Measurements from ENCODE around the gene STX8. TPM values are rescaled to one million over a fixed set of nuclear protein-coding genes. Genes with fewer than 3 reads are reported as not detected.

STX8 gene
- total RNA-seq, 1 experiment from 2014 or later, result 69.9 TPM

DNA sequence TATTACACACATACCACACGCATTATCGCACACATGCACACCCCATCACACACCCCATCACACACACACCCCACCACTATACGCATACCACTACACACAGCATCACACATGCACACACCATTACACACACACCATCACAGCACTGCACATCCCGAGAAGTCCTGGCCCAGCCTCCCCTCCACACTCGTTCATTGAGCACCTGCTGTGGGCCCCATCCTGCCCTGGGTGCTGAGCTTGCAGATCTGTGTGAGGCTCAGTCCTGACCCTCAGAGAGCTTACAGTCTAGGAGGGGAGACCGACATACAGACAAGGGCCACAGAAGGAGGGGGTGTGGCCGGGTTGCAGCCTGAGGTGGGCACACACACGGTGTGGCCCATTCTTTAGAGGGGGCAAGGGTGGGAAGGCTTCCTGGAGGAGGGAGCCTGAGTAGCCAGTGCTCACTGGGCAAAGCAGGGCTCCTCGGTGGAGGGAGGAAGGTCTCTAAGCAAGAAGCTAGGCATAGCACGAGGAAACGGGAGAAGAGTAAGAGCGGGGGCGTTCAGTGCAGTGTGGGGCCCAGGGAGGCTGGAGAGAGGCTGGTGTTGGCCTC is 347.7 kb downstream of the STX8 start:
- no peak for DNase-seq (ENCODE audit: low spot score)

DNA sequence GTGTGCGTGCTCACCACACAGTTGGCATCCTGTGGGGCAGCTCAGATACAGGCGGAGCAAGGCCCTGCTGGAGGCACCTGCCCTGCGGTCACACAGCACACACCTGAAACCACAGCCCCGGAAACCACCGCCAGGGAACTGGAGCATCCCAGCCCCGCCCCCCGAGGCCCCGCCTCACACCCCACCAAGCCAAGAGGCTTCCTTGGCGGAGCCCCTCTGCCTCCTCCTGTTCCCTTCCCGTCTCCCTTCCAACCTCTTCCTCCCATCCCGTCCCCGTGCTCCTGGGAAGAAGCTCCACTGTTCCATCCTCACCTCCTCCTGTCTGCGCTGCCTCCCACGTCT is 348.9 kb downstream of the STX8 start:
- DNase-seq (ENCODE audit: low spot score), result no peak

DNA sequence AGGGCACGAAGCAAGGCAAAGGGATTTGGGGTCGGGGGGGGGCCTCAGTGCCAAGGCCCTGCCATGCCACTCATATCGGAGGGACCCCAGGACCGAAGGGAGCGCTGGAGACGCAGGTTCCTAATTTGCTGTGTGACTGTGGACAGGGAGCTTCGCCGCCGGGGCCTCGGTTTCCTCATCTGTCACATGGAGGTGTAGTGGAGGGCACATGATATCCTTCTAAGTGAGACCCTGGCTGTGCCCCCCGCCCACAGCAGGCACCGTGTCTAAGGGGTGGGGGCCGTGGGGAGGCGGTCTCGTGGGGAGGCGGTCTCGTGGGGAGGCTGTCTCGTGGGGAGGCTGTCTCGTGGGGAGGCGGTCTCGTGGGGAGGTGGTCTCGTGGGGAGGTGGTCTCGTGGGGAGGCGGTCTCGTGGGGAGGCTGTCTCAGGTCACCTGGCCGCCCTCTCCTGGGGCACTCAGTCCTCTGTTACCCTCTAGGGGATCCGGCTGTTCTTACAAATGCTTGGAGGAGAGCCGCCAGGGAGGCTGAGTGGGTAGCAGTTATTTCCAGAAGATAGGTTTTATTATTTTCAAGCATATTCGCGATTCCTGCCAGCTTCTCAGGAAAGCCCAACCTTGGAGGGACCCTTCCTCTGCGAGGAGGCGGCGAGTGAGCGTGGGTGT is 349.4 kb downstream of the STX8 start:
- no peak for DNase-seq (ENCODE audit: low spot score)

DNA sequence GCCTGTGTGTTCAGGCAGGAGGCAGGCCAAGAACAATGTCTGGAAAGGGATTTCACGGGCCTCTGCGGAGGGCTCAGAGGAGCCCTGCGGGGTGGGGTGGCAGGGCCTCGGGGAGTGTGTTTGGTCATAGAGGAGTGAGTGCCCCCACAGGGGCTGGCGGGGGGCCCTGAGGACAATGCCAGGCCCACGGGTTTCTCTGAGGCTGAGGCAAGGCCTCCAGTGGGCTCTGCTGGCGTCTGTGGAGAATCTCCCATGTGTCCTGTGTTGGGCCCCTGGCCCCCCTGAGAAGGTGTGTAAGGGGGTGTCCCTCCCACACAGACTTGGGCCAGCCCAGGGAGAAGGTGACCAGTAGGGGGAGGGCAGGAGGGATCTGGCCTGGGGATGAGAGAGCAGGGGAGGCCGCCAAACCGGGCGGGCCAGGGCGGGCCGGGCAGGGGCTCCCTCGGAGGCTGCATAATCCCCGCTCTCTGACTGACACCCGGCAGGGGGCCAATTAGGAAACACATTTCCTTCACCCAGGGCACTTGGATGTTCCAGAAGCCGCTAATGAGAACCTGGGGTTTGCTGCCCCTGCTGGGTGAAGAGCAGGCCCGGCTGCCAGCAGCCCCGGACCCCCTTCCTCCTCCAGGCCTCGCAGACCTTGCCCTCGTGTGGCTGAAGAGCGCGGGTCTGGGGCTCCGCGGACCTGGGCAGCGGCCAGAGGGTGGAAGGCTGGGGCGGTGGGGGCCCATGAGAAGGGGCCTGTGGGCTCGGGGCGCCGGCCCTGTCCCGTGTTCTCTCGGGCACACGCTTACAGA is 350.1 kb downstream of the STX8 start:
- no peak for DNase-seq (ENCODE audit: low spot score)

DNA sequence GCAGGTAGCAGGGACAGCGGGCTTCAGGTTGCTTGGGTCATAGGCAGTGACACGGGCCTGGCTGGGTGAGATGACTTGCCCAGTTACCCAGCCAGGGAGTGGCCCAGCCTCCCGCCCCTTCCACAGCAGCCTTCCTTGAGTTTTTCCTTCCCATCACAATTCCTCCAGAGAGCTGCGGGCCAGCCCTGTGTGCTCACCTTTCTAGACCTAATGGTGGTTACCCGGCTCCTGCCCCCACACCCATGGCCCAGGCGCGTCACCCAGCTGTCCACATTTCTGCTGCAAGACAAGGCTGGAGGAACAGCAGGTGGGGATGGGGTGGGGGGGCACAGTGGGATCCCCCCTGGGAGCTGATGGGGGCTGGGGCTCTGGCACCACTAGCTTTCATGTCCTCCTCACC is 351.1 kb downstream of the STX8 start:
- DNase-seq (ENCODE audit: low spot score), result no peak

- DNase-seq (ENCODE audit: low spot score), result no peak
Observed at GRCh38 chr17:9223531-9223930, 352.1 kb downstream of the STX8 start.

GRCh38 chr17:9221922-9222180 is 353.8 kb downstream of the STX8 start:
- no peak for DNase-seq (ENCODE audit: low spot score)

GRCh38 chr17:9221147-9221921 is 354.3 kb downstream of the STX8 start:
- no peak for DNase-seq (ENCODE audit: low spot score)

DNA sequence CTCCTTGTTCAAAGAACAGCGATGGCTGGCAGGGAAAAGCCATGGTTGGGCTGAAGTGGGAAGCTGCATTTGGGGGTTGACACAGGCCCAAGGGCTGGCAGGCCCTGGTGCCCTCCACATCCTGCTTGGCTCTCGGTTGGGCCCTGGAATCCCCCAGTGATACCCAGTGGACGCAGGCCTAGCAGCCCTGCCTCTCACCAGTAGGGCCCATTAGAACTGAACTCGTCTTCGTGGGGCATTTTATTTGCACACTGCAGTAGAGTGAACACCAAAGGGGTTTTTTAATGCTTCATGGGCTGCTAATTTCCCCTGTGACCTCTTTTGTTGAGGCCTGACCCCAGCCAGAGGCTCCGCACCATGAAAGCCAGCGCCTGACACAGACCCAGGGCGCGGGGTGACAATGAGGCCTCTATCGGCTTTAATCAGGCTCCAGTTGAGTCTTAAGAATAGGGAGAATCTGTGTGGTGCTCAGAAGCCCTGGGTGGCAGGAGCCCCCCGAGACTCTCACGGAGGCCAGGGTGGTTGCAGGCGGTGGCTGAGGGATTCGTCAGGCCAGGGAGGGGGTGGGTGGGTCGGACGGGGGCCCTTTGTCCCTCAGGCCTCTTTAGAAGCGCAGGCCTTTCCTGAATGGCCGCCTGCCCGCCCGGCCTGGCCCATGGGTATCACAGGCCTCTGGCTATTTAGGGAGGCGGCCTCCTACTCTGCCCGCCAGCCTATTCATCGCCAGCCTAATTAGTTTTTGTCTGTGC is 355.0 kb downstream of the STX8 start:
- DNase-seq (ENCODE audit: low spot score), result no peak

DNA sequence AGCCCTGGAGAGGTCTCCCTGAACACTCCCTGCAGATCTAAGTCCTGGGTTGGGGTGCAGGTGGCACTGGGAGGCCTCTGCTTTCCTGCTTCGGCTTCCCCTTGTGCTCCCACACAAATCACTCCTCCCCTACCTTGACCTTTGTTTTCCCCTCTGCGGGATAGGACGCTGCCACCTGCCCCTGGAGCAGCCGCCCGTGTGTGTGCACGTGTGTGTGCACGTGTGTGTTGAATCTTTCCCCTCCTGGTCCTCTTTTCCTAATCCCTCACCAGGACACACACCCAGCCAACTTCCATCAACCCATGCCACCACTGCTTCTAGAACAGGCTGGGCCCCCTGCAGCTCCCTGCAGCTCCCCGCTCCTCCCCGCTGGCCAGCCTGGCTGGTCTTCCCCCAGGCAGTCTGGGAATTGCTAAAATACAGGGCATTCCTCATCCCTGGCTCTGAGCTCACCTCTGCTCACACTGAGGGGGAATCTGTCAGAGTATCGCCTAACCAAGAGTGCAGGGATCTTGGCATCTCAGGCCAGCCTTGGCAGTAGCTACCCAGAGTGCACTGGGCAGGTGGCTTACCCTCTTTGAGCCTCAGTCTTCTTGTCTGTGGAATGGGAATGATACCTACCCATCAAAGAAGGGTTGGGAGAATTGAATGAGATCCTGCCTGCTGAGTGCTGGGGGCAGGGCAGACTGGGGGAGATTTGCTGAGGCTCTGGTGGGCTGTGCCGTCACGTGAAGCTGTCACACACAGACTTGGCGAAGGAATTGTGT is 355.8 kb downstream of the STX8 start:
- DNase-seq (ENCODE audit: low spot score), result no peak

DNA sequence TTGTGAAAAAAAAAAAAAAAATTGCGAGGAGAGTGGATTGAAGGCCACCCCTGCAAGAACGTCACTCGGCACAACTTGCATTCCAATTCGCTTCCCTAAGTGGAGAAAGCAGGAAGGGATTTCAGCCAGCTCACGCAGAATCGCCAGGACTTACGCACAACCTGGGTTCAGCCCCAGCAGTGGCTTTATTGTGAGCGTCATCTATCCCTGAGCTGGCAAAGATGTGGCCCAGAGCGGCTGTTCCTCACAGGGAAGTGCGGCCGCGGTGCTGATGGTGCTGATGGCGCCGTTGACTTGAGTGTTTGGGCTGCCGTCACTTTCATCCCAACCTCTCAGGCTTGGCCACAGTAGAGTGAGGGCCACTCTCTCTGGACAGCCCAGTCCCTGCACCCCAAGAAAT is 356.7 kb downstream of the STX8 start:
- DNase-seq (ENCODE audit: low spot score), result no peak

- no peak for DNase-seq (ENCODE audit: low spot score)
Observed at GRCh38 chr17:9218064-9218635, 357.5 kb downstream of the STX8 start.

DNA sequence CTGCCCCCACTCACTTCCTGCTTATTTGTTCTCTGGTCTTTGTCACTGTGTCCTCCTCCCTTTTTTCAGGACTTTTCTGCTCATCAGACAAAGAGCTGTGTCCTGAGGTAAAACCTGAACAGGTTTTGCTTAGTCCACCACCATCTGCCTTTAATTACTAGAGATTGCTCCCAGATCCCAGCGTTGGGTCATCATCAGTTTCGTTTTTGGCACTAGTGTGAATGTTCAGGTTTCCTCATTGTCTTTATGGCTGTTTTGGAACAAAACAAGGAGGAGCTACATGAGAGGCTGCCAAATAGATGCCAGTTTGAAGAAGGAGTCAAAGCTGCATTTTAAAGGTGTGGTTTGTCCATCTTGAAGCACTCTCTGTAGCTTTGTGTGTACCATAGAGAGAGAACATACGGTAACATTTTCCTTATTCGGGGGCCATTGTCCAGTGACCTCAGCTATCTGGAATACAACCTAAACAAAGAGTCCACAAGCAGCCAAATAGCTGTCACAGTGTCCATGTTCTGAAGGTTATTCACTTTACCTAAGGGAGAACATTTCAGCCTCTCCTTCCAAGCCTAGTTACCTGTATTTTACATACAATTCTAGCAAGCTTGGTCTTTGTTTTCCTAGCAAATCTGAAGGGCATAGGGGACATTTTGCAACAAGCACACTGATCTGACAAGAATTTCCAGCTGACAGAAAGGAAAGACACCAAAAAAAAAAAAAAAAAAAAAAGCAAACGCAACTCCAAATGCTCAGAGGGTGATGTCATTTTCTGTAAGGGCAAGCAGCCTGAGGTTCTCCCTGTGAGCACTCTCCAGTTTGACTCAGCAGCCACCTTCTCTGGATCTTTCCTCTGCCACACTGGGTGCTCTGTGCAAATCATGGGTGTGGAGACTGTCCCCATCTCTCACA is 358.2 kb downstream of the STX8 start:
- peak; percentile 49 for DNase-seq (ENCODE audit: low spot score)

DNA sequence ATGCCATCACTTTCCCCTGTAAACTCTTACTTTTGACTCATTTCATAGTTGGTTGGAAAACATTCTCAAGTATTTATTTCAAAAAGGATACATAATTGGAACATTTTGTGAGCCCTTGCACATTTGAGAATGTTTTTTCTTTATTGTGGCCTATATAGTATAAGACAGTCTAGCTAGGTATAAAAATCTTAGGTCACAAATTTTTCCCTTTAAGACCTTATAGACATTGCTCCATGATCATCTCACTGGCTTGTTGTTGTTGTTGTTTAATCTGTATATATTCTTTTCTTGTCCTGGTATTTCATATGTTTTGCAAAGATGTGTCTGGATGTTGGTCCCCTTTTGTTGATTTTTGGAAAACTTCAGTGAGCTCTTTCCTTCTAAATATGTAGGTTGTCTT is 360.2 kb downstream of the STX8 start:
- no peak for DNase-seq (ENCODE audit: low spot score)

DNA sequence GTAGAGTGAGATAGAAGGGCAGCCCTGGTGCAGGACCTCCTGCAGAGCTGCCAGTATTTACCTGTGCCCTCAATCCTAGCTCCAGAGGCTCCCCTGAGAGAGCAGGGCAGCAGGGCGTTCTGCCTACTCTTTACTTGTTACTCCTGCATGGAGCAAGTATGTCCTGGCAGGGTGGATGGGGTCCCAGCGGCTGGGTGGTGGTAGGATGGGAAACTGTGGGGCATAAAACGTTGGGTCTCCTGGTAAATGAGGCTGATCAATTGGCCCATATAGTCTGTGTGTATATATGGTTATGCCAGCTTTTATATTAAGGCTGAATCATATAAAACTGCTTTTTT is 362.3 kb downstream of the STX8 start:
- DNase-seq (ENCODE audit: low spot score), result no peak

- no peak for DNase-seq (ENCODE audit: low spot score)
Observed at GRCh38 chr17:9212376-9213302, 363.0 kb downstream of the STX8 start.

DNA sequence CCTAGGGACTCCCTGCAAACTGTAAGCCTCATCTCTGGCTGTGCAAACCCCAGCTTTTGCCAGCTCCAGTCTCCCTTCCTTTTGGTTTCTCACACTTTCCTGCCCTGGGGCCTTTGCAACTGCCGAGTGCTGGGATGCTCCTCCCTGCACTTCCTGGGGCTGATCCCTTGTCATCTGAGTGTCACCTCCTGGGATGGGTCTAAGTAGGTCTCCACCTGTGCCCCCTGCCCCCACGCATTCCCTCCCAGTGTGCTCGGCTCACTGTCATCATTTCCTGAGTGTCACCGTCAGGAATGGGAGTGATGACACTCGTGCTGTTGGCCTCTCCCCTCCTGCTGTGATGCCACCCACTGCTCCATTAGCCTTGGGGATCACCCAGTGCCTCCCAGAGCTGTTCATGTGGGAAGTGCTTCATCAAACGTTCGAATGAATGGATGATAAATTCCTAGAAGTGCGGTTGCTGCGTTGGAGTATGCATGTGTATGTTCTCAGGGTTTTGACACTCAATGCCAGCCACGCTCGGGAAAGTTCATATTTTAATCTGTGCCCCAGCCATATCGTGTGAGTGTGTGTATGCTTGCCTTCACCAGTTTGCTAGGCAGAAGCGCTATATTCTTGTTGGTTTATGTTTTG is 364.4 kb downstream of the STX8 start:
- no peak for DNase-seq (ENCODE audit: low spot score)

- no peak for DNase-seq (ENCODE audit: low spot score)
Observed at GRCh38 chr17:9209781-9210370, 365.7 kb downstream of the STX8 start.

All from H4 (cell line).